ENCODE measurements around the gene OR5K1.

DNA sequence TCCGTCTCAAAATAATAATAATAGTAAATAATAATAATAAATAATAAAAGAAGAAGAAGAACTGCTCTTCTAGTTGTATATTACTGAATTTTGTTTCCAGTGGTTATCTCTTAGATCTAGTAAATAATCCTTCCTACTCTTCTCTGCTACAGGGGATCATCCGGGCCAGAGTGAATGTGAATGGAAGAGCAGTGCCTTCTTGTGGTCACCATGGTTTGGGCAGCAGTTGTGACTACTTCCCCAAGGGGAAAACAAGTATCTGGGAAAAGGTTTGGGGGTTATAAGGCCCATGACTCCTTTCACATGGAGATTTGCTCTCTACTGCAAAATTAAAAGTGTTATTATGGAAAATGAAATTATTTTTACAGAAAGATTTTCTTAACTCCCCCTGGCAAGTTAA lies 5.5 kb upstream of the OR5K1 start:
- TF ChIP-seq, protein P1, sequence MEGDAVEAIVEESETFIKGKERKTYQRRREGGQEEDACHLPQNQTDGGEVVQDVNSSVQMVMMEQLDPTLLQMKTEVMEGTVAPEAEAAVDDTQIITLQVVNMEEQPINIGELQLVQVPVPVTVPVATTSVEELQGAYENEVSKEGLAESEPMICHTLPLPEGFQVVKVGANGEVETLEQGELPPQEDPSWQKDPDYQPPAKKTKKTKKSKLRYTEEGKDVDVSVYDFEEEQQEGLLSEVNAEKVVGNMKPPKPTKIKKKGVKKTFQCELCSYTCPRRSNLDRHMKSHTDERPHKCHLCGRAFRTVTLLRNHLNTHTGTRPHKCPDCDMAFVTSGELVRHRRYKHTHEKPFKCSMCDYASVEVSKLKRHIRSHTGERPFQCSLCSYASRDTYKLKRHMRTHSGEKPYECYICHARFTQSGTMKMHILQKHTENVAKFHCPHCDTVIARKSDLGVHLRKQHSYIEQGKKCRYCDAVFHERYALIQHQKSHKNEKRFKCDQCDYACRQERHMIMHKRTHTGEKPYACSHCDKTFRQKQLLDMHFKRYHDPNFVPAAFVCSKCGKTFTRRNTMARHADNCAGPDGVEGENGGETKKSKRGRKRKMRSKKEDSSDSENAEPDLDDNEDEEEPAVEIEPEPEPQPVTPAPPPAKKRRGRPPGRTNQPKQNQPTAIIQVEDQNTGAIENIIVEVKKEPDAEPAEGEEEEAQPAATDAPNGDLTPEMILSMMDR (IDR thresholded peaks at IDR 0.05): no peak
- no peak for TF ChIP-seq POLR2A (IDR thresholded peaks at IDR 0.05; ENCODE audit: low read depth)
